ENCODE results near the gene SEC24B. TPM values are rescaled to one million over a fixed set of nuclear protein-coding genes. Genes with fewer than 3 reads are reported as not detected.

Gene SEC24B
- total and polyA plus RNA-seq, 4 donors: 12.2 to 38.2 (median 16.3) TPM

DNA sequence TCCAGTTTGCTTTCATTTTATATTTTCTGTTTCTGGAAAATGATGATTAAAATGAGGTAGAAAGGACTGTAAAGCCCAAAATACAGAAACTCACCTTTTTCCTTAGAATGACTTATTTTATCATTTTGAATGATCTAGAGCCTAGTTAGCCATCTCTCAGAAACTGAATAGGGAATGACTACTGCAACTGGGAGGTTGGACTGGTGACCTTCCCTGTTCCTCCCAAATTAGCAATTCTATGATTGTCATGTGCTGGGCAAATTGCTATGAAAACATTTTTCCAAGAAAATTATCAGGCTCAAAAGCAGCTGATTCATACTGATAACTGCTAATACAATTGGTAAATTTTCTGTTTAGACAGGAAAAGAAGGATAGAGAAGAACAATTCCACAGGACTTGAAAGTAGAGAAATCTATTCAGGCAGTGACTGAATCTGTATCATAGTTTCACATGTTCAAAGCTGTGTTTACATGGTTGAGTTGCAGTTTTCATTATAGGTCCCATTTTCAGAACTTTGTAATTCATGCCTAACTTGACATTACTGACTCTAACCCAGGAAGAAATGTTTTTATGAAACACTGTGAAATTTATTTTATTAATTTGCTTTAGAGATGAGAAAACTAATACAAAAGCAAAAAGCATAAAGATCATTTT is 43.4 kb upstream of the SEC24B start:
- no peak overlapping the region for H3K4me3 ChIP-seq (ENCODE audit: low read depth in 1 of 3, low read length in 3 of 3)
- DNase-seq (ENCODE audit: low spot score): no peak
- H3K27ac ChIP-seq (ENCODE audit: low read depth in 1 of 2, low read length in 2 of 2): no peak overlapping the region
- H3K4me1 ChIP-seq (ENCODE audit: control insufficient read depth in 4 of 4, insufficient read depth in 4 of 4, low read length in 3 of 4): peaks cover 0 to 1% (median 0%) of the 10 kb centered on the region in 4 donors
- TF ChIP-seq, protein P1, sequence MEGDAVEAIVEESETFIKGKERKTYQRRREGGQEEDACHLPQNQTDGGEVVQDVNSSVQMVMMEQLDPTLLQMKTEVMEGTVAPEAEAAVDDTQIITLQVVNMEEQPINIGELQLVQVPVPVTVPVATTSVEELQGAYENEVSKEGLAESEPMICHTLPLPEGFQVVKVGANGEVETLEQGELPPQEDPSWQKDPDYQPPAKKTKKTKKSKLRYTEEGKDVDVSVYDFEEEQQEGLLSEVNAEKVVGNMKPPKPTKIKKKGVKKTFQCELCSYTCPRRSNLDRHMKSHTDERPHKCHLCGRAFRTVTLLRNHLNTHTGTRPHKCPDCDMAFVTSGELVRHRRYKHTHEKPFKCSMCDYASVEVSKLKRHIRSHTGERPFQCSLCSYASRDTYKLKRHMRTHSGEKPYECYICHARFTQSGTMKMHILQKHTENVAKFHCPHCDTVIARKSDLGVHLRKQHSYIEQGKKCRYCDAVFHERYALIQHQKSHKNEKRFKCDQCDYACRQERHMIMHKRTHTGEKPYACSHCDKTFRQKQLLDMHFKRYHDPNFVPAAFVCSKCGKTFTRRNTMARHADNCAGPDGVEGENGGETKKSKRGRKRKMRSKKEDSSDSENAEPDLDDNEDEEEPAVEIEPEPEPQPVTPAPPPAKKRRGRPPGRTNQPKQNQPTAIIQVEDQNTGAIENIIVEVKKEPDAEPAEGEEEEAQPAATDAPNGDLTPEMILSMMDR (IDR thresholded peaks at IDR 0.05; ENCODE audit: low read depth, low read length, missing input control): no peak
- TF ChIP-seq TAF1 (conservative IDR thresholded peaks at IDR 0.05) (no peak), GABPA (IDR thresholded peaks at IDR 0.05 in 1 of 2, conservative IDR thresholded peaks at IDR 0.05 in 1 of 2) (no peak), YY1 (IDR thresholded peaks at IDR 0.05) (no peak), SP1 (IDR thresholded peaks at IDR 0.05) (no peak), FOXA2 (IDR thresholded peaks at IDR 0.05) (no peak)
- no peaks in the 10 kb centered on the region for H3K27me3 ChIP-seq (ENCODE audit: control insufficient read depth in 4 of 4, insufficient read depth in 4 of 4, low read length in 3 of 4)
- H3K9ac ChIP-seq (ENCODE audit: low read depth in 1 of 2, low read length in 2 of 2): no peak overlapping the region
- H3K9me3 ChIP-seq (ENCODE audit: control insufficient read depth in 4 of 4, low read length in 3 of 4): no peaks in the 10 kb centered on the region
- no peaks in the 10 kb centered on the region for H3K36me3 ChIP-seq (ENCODE audit: control insufficient read depth in 4 of 4, insufficient read depth in 3 of 4, low read depth in 1 of 4, low read length in 3 of 4)

DNA sequence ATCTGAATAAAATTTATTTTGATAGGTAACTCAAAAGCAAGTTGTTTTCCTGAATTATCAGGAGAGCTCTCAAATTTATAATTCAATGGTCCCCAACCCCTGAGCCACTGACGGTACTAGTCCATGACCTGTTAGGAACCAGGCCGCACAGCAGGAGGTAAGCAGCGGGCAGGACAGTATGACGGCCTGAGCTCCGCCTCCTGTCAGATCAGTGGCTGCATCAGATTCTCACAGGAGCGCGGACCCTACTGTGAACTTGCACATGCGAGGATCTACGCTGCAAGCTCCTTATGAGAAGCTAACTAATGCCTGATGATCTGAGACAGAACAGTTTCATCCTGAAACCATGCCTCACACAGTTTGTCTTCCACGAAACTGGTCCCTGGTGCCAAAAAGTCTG is 37.9 kb upstream of the SEC24B start:
- no peaks in the 10 kb centered on the region for H3K27me3 ChIP-seq (ENCODE audit: control insufficient read depth in 4 of 4, insufficient read depth in 4 of 4, low read length in 3 of 4)
- no peaks in the 10 kb centered on the region for H3K9me3 ChIP-seq (ENCODE audit: control insufficient read depth in 4 of 4, low read length in 3 of 4)
- no peak overlapping the region for H3K9ac ChIP-seq (ENCODE audit: low read depth in 1 of 2, low read length in 2 of 2)
- 80% methylated on average over 10 of the region's 10 CpGs for WGBS
- no peak for DNase-seq (ENCODE audit: low spot score)
- no peak for TF ChIP-seq GABPA (IDR thresholded peaks at IDR 0.05 in 1 of 2, conservative IDR thresholded peaks at IDR 0.05 in 1 of 2)
- TF ChIP-seq FOXA2 (IDR thresholded peaks at IDR 0.05): no peak
- no peak for TF ChIP-seq TAF1 (conservative IDR thresholded peaks at IDR 0.05)
- no peak for TF ChIP-seq RAD21 (IDR thresholded peaks at IDR 0.05)
- TF ChIP-seq RXRA (IDR thresholded peaks at IDR 0.05): no peak
- TF ChIP-seq, protein P2, sequence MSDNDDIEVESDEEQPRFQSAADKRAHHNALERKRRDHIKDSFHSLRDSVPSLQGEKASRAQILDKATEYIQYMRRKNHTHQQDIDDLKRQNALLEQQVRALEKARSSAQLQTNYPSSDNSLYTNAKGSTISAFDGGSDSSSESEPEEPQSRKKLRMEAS (IDR thresholded peaks at IDR 0.05): no peak
- TF ChIP-seq, protein P1 (IDR thresholded peaks at IDR 0.05; ENCODE audit: low read depth, low read length, missing input control): no peak
- no peak for TF ChIP-seq FOXA1 (IDR thresholded peaks at IDR 0.05)
- TF ChIP-seq SP1 (IDR thresholded peaks at IDR 0.05): no peak
- no peak for TF ChIP-seq YY1 (IDR thresholded peaks at IDR 0.05)
- no peak overlapping the region for H3K27ac ChIP-seq (ENCODE audit: low read depth in 1 of 2, low read length in 2 of 2)
- no peaks in the 10 kb centered on the region for H3K36me3 ChIP-seq (ENCODE audit: control insufficient read depth in 4 of 4, insufficient read depth in 3 of 4, low read depth in 1 of 4, low read length in 3 of 4)
- peaks cover 0 to under 1% (median 0%) of the 10 kb centered on the region in 4 donors for H3K4me1 ChIP-seq (ENCODE audit: control insufficient read depth in 4 of 4, insufficient read depth in 4 of 4, low read length in 3 of 4)
- H3K4me3 ChIP-seq (ENCODE audit: low read depth in 1 of 3, low read length in 3 of 3): no peak overlapping the region

DNA sequence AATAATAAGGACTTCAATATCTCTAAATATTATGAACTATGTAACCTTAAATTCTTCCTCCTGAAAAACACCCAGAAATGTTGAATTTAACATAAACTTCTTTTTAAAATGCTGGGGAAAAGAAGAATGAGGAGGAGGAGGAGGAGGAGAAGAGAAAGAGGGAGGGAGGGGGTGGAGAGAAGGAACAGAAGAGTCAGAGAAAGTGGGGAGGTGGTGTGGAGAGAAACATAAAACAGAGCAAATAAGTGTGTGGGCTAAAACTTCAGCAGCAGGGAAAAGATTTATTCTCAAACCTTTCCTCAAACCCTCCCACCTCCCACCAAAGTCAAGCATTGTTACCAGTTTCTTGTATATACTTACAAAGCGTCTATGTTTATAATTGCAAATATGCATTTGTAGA is 34.7 kb upstream of the SEC24B start:
- no peak for DNase-seq (ENCODE audit: low spot score)
- Histone ChIP-seq H3K9me3 (ENCODE audit: control insufficient read depth in 4 of 4, low read length in 3 of 4) (no peaks in the 10 kb centered on the region), H3K4me1 (ENCODE audit: control insufficient read depth in 4 of 4, insufficient read depth in 4 of 4, low read length in 3 of 4) (no peaks in the 10 kb centered on the region), H3K27ac (ENCODE audit: low read depth in 1 of 2, low read length in 2 of 2) (no peak overlapping the region), H3K27me3 (ENCODE audit: control insufficient read depth in 4 of 4, insufficient read depth in 4 of 4, low read length in 3 of 4) (no peaks in the 10 kb centered on the region), H3K36me3 (ENCODE audit: control insufficient read depth in 4 of 4, insufficient read depth in 3 of 4, low read depth in 1 of 4, low read length in 3 of 4) (no peaks in the 10 kb centered on the region), H3K4me3 (ENCODE audit: low read depth in 1 of 3, low read length in 3 of 3) (no peak overlapping the region), H3K9ac (ENCODE audit: low read depth in 1 of 2, low read length in 2 of 2) (no peak overlapping the region)
- no peak for TF ChIP-seq ZBTB33 (IDR thresholded peaks at IDR 0.05)
- TF ChIP-seq, protein P1 (IDR thresholded peaks at IDR 0.05; ENCODE audit: low read depth, low read length, missing input control): no peak
- TF ChIP-seq TAF1 (conservative IDR thresholded peaks at IDR 0.05): no peak
- no peak for TF ChIP-seq RAD21 (IDR thresholded peaks at IDR 0.05)
- no peak for TF ChIP-seq NR2F2 (IDR thresholded peaks at IDR 0.05)
- no peak for TF ChIP-seq YY1 (IDR thresholded peaks at IDR 0.05)
- TF ChIP-seq SP1 (IDR thresholded peaks at IDR 0.05): no peak
- no peak for TF ChIP-seq FOXA2 (IDR thresholded peaks at IDR 0.05)
- TF ChIP-seq, protein P2 (IDR thresholded peaks at IDR 0.05): no peak
- no peak for TF ChIP-seq EGR1 (IDR thresholded peaks at IDR 0.05; ENCODE audit: low read depth in 2 of 2)
- TF ChIP-seq JUND (IDR thresholded peaks at IDR 0.05): no peak
- 96% methylated on average over 1 of the region's 1 CpG for WGBS

All from liver (tissue), 9 donors.